ENCODE results near the gene SFPQ.

- TF ChIP-seq CTCF (IDR thresholded peaks at IDR 0.05; ENCODE audit: borderline replicate concordance, extremely low read depth, low read length, poor library complexity, severe bottlenecking) (no peak), EZH2 (IDR thresholded peaks at IDR 0.05; ENCODE audit: borderline replicate concordance, low read depth, low read length, severe bottlenecking) (no peak)
Measured at GRCh38 chr1:35201631-35202030, 8.7 kb upstream of the SFPQ start.

All from DND-41 (cell line).